HEK293 (cell line): ENCODE results near the gene SLC6A9.
A peak's percentile ranks its signal among the peaks of the same experiment; 100 is the strongest.

ENCODE experiments used
- CTCF ChIA-PET: fragments of 350-600 bp; formaldehyde crosslinking; extraction: SDS; loops from one replicate; lab custom pipeline; 2021; ENCODE audit warnings: antibody characterized with exemption; lab: Yijun Ruan, JAX
- POLR2A ChIA-PET: fragments of 300-600 bp; formaldehyde crosslinking; extraction: SDS; loops from one replicate; lab custom pipeline; 2020; ENCODE audit warnings: antibody characterized with exemption, inconsistent platforms; lab: Yijun Ruan, JAX
- H3K27ac ChIP-seq: fragments of 200-500 bp; sonication (Bioruptor generic); 2 replicates; pipeline ENCODE4 v1.5.1; 2014; ENCODE audit warnings: low read depth, low read length, control low read depth, inconsistent platforms; ENCODE audit errors: extremely low read depth
- H3K36me3 ChIP-seq, 2 experiments: fragments of 200-500 bp in 1 of 2; sonication (Bioruptor generic) in 1 of 2; 1 replicate in 1 of 2; 2 replicates in 1 of 2; pipeline ENCODE4 v1.5.1; 2014 to 2017; ENCODE audit warnings: inconsistent platforms in 2 of 2, low read length in 2 of 2; ENCODE audit not compliant: control insufficient read depth in 2 of 2, insufficient read depth in 1 of 2
- H3K4me1 ChIP-seq: fragments of 200-500 bp; sonication (Bioruptor generic); 2 replicates; pipeline ENCODE4 v1.5.1; 2014; ENCODE audit warnings: mild to moderate bottlenecking, low read length, inconsistent platforms; ENCODE audit not compliant: control insufficient read depth, insufficient read depth
- H3K4me3 ChIP-seq: 2 replicates; pipeline ENCODE4 v1.5.1; 2011; ENCODE audit warnings: low read depth, mild to moderate bottlenecking, control low read depth, low read length, moderate library complexity
- H3K9me3 ChIP-seq: fragments of 200-500 bp; sonication (Bioruptor generic); 2 replicates; pipeline ENCODE4 v1.5.1; 2014; ENCODE audit warnings: low read depth, low read length, inconsistent platforms; ENCODE audit not compliant: control insufficient read depth, insufficient read depth
- EGR2 ChIP-seq: fragments of 450-650 bp; formaldehyde crosslinking; IDR thresholded peaks from 2 replicates; pipeline ENCODE4 v1.5.1; 2016; ENCODE audit warnings: low read depth, missing biosample characterization, missing genetic modification characterization
- FEZF1 ChIP-seq: fragments of 450-650 bp; formaldehyde crosslinking; IDR thresholded peaks from 2 replicates; pipeline ENCODE4 v1.5.1; 2016; ENCODE audit warnings: missing biosample characterization, missing genetic modification characterization
- GFI1B ChIP-seq: fragments of 450-650 bp; formaldehyde crosslinking; IDR thresholded peaks from 2 replicates; pipeline ENCODE4 v1.5.1; 2016; ENCODE audit warnings: missing biosample characterization, missing genetic modification characterization
- GLI4 ChIP-seq: fragments of 450-650 bp; formaldehyde crosslinking; IDR thresholded peaks from 2 replicates; pipeline ENCODE4 v1.5.1; 2016; ENCODE audit warnings: missing biosample characterization, missing genetic modification characterization
- HOXC10 ChIP-seq: sonication (generic); formaldehyde crosslinking; IDR thresholded peaks from 2 replicates; pipeline ENCODE4 v1.8.1; 2023; ENCODE audit warnings: mild to moderate bottlenecking, missing genetic modification reagents
- ZBTB17 ChIP-seq: fragments of 450-650 bp; formaldehyde crosslinking; IDR thresholded peaks from 2 replicates; pipeline ENCODE4 v1.5.1; 2016; ENCODE audit warnings: missing biosample characterization, missing genetic modification characterization
- ZEB2 ChIP-seq: fragments of 450-650 bp; formaldehyde crosslinking; IDR thresholded peaks from 2 replicates; pipeline ENCODE4 v1.5.1; 2016; ENCODE audit warnings: missing biosample characterization, missing genetic modification characterization
- ZFP37 ChIP-seq: fragments of 450-650 bp; formaldehyde crosslinking; IDR thresholded peaks from 2 replicates; pipeline ENCODE4 v1.5.1; 2016; ENCODE audit warnings: missing biosample characterization, missing genetic modification characterization
- ZFP41 ChIP-seq: fragments of 450-650 bp; formaldehyde crosslinking; IDR thresholded peaks from 2 replicates; pipeline ENCODE4 v1.5.1; 2016; ENCODE audit warnings: missing biosample characterization, missing genetic modification characterization, borderline replicate concordance
- ZNF211 ChIP-seq: fragments of 450-650 bp; formaldehyde crosslinking; IDR thresholded peaks from 2 replicates; pipeline ENCODE4 v1.5.1; 2016; ENCODE audit warnings: low read depth, missing biosample characterization, missing genetic modification characterization
- ZNF24 ChIP-seq: fragments of 450-650 bp; formaldehyde crosslinking; IDR thresholded peaks from 2 replicates; pipeline ENCODE4 v1.5.1; 2016; ENCODE audit warnings: missing biosample characterization, missing genetic modification characterization
- ZNF292 ChIP-seq: fragments of 450-650 bp; formaldehyde crosslinking; IDR thresholded peaks from 2 replicates; pipeline ENCODE4 v1.5.1; 2016; ENCODE audit warnings: low read depth, missing biosample characterization, missing genetic modification characterization, borderline replicate concordance
- ZNF311 ChIP-seq: fragments of 450-650 bp; formaldehyde crosslinking; IDR thresholded peaks from 2 replicates; pipeline ENCODE4 v1.5.1; 2017; ENCODE audit warnings: missing biosample characterization, missing genetic modification characterization, borderline replicate concordance
- ZNF341 ChIP-seq: fragments of 450-650 bp; formaldehyde crosslinking; IDR thresholded peaks from 2 replicates; pipeline ENCODE4; 2016; ENCODE audit warnings: low read depth, missing biosample characterization, missing genetic modification characterization
- ZNF366 ChIP-seq: fragments of 450-650 bp; formaldehyde crosslinking; conservative IDR thresholded peaks from 2 replicates; pipeline ENCODE4 v1.5.1; 2016; ENCODE audit warnings: missing biosample characterization, missing genetic modification characterization
- ZNF510 ChIP-seq: fragments of 450-650 bp; formaldehyde crosslinking; IDR thresholded peaks from 2 replicates; pipeline ENCODE4 v1.5.1; 2018; ENCODE audit warnings: mild to moderate bottlenecking, missing genetic modification characterization, missing biosample characterization; ENCODE audit not compliant: insufficient replicate concordance
- ZNF777 ChIP-seq: fragments of 450-650 bp; formaldehyde crosslinking; IDR thresholded peaks from 2 replicates; pipeline ENCODE4 v1.5.1; 2017; ENCODE audit warnings: missing biosample characterization, missing genetic modification characterization, borderline replicate concordance
- TF ChIP-seq, protein P1 (sequence below): fragments of 450-650 bp; formaldehyde crosslinking; IDR thresholded peaks from 2 replicates; pipeline ENCODE4 v1.5.1; 2016; ENCODE audit warnings: missing biosample characterization, missing genetic modification characterization
- TF ChIP-seq, protein P2 (sequence below): fragments of 450-650 bp; formaldehyde crosslinking; IDR thresholded peaks from 2 replicates; pipeline ENCODE4 v1.5.1; 2016; ENCODE audit warnings: missing biosample characterization, missing genetic modification characterization
- TF ChIP-seq, protein P3 (sequence below): IDR thresholded peaks from 2 replicates; pipeline ENCODE4 v1.6.1; 2011; ENCODE audit warnings: mild to moderate bottlenecking, low read depth, low read length, borderline replicate concordance
- TF ChIP-seq, protein P4 (sequence below): fragments of 450-650 bp; formaldehyde crosslinking; IDR thresholded peaks from 2 replicates; pipeline ENCODE4 v1.5.1; 2016; ENCODE audit warnings: missing biosample characterization, missing genetic modification characterization
- TF ChIP-seq, protein P5 (sequence below): fragments of 450-650 bp; formaldehyde crosslinking; conservative IDR thresholded peaks from 2 replicates; pipeline ENCODE4 v1.5.1; 2016; ENCODE audit warnings: low read depth, missing biosample characterization, missing genetic modification characterization

SLC6A9 gene

DNA sequence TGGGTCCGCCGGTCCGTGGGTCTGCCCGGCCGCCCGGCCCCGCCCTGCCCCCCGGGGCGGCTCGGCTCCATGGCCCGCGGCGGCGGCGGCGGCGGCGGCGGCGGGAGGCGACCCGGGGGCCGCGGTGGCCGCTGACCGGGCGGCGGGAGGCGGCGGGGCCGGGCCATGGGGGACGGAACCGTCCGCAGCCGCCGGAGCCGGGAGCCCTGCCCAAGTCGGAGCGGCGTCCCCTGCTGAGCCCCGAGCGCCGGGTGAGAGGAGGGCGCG lies 52.1 kb downstream of the SLC6A9 start (continued):
- no peak for TF ChIP-seq ZNF24 (tag by site-specific recombination)
- no peak for TF ChIP-seq EGR2 (tag by site-specific recombination)
- TF ChIP-seq ZNF341, result no peak
- no peak for TF ChIP-seq ZFP41 (tag by site-specific recombination)
- TF ChIP-seq, protein P1, sequence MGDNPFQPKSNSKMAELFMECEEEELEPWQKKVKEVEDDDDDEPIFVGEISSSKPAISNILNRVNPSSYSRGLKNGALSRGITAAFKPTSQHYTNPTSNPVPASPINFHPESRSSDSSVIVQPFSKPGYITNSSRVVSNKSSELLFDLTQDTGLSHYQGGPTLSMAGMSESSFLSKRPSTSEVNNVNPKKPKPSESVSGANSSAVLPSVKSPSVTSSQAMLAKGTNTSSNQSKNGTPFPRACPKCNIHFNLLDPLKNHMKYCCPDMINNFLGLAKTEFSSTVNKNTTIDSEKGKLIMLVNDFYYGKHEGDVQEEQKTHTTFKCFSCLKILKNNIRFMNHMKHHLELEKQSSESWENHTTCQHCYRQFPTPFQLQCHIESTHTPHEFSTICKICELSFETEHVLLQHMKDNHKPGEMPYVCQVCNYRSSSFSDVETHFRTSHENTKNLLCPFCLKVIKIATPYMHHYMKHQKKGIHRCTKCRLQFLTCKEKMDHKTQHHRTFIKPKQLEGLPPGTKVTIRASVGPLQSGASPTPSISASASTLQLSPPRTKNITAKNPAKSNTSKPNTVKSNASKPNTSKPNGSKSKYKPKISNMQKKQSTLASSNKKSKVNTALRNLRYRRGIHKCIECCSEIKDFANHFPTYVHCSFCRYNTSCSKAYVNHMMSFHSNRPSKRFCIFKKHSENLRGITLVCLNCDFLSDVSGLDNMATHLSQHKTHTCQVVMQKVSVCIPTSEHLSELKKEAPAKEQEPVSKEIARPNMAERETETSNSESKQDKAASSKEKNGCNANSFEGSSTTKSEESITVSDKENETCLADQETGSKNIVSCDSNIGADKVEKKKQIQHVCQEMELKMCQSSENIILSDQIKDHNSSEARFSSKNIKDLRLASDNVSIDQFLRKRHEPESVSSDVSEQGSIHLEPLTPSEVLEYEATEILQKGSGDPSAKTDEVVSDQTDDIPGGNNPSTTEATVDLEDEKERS (tag by site-specific recombination), result no peak

DNA sequence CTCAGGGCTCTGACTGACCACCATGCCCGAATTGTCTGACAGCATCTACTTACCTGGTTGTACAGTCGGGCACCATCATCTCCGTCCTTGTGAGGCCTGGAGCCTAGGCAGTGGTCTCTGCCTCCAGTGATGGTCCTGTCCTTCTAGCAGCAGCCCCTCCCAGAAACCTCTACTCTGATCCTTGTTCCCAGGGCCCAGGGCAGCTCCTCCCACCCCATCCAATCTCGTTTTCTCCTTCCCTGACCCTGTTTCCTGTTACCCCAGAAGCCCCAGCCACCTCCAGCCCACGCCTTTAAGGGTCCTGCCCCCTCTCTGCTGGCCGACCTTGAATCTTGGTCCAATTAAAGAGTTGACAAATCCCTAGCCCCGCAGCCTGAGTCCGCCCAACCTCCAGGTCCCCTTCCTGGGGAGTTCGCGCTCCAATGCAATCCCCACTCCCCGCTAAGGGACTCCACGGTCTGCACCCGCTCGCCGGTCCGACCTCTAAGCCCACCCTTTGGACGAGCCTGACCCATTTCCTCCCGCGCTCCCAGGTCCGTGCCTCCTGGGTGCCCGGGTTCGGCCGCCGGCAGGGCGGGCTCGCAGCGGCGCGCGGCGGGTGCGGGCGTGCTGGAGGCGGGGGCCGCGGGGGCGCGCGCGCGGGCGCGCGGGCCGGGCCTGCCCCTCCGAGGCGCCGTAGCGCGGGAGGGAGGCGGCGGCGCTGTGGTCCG lies 52.6 kb downstream of the SLC6A9 start, which contains the start of gene B4GALT2:
Gene B4GALT2, plus strand, starts transcription at position 660 of the 710 bp plus-strand sequence. CDS start 1,951 bp downstream, outside the sequence.
- Histone ChIP-seq H3K9me3 (no peaks in the 10 kb centered on the region), H3K27ac (peak within 1 kb of the TSS; percentile 67; the same call in 1 of the 2 replicates), H3K4me1 (peaks cover 3% of the 10 kb centered on the region; the same call in 1 of the 2 replicates), H3K4me3 (peak within 1 kb of the TSS; percentile 67), H3K36me3 (peaks cover 7 to 62% of the 10 kb centered on the region in 2 experiments; a peak in 2 of 3 replicates)
- CTCF ChIA-PET, result no interaction called here
- POLR2A ChIA-PET, result interaction anchor here (0.6 to 1.3 kb wide), 3 partner anchors 9 to 31 kb away, joined by 3 to 4 read pairs (median 4); partner anchors contain the start of genes DPH2 and IPO13
- TF ChIP-seq FEZF1, result no peak
- no peak for TF ChIP-seq ZNF211 (tag by site-specific recombination)
- TF ChIP-seq, protein P2, sequence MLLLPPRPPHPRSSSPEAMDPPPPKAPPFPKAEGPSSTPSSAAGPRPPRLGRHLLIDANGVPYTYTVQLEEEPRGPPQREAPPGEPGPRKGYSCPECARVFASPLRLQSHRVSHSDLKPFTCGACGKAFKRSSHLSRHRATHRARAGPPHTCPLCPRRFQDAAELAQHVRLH (tag by site-specific recombination), result no peak
- no peak for TF ChIP-seq GLI4 (tag by site-specific recombination)
- TF ChIP-seq, protein P3, sequence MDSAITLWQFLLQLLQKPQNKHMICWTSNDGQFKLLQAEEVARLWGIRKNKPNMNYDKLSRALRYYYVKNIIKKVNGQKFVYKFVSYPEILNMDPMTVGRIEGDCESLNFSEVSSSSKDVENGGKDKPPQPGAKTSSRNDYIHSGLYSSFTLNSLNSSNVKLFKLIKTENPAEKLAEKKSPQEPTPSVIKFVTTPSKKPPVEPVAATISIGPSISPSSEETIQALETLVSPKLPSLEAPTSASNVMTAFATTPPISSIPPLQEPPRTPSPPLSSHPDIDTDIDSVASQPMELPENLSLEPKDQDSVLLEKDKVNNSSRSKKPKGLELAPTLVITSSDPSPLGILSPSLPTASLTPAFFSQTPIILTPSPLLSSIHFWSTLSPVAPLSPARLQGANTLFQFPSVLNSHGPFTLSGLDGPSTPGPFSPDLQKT, result no peak
- TF ChIP-seq ZNF777 (tag by site-specific recombination), result no peak
- TF ChIP-seq, protein P1 (tag by site-specific recombination), result no peak
- peak; percentile 51; the same call in 1 of the 2 replicates for TF ChIP-seq ZBTB17
- no peak for TF ChIP-seq ZNF292 (tag by site-specific recombination)
- no peak for TF ChIP-seq HOXC10 (CRISPR knock-in tag)
- TF ChIP-seq, protein P4, sequence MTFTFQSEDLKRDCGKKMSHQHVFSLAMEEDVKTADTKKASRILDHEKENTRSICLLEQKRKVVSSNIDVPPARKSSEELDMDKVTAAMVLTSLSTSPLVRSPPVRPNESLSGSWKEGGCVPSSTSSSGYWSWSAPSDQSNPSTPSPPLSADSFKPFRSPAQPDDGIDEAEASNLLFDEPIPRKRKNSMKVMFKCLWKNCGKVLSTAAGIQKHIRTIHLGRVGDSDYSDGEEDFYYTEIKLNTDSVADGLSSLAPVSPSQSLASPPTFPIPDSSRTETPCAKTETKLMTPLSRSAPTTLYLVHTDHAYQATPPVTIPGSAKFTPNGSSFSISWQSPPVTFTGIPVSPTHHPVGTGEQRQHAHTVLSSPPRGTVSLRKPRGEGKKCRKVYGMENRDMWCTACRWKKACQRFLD, result no peak
- TF ChIP-seq ZEB2 (tag by site-specific recombination), result no peak
- TF ChIP-seq ZNF510 (tag by site-specific recombination), result no peak
- TF ChIP-seq GFI1B (tag by site-specific recombination), result no peak
- TF ChIP-seq, protein P5, sequence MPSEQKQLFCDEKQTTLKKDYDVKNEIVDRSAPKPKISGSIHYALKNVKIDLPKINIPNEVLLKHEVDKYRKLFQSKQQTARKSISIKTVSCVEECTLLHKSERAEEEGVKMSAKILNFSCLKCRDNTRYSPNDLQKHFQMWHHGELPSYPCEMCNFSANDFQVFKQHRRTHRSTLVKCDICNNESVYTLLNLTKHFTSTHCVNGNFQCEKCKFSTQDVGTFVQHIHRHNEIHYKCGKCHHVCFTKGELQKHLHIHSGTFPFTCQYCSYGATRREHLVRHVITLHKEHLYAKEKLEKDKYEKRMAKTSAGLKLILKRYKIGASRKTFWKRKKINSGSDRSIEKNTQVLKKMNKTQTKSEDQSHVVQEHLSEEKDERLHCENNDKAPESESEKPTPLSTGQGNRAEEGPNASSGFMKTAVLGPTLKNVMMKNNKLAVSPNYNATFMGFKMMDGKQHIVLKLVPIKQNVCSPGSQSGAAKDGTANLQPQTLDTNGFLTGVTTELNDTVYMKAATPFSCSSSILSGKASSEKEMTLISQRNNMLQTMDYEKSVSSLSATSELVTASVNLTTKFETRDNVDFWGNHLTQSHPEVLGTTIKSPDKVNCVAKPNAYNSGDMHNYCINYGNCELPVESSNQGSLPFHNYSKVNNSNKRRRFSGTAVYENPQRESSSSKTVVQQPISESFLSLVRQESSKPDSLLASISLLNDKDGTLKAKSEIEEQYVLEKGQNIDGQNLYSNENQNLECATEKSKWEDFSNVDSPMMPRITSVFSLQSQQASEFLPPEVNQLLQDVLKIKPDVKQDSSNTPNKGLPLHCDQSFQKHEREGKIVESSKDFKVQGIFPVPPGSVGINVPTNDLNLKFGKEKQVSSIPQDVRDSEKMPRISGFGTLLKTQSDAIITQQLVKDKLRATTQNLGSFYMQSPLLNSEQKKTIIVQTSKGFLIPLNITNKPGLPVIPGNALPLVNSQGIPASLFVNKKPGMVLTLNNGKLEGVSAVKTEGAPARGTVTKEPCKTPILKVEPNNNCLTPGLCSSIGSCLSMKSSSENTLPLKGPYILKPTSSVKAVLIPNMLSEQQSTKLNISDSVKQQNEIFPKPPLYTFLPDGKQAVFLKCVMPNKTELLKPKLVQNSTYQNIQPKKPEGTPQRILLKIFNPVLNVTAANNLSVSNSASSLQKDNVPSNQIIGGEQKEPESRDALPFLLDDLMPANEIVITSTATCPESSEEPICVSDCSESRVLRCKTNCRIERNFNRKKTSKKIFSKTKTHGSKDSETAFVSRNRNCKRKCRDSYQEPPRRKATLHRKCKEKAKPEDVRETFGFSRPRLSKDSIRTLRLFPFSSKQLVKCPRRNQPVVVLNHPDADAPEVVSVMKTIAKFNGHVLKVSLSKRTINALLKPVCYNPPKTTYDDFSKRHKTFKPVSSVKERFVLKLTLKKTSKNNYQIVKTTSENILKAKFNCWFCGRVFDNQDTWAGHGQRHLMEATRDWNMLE (tag by site-specific recombination), result no peak
- TF ChIP-seq ZNF366, result no peak
- no peak for TF ChIP-seq ZNF311
- no peak for TF ChIP-seq ZFP37 (tag by site-specific recombination)
